ENCODE data around the gene NEMP1. TPM values are rescaled to one million over a fixed set of nuclear protein-coding genes. Genes with fewer than 3 reads are reported as not detected.

The NEMP1 gene, protein sequence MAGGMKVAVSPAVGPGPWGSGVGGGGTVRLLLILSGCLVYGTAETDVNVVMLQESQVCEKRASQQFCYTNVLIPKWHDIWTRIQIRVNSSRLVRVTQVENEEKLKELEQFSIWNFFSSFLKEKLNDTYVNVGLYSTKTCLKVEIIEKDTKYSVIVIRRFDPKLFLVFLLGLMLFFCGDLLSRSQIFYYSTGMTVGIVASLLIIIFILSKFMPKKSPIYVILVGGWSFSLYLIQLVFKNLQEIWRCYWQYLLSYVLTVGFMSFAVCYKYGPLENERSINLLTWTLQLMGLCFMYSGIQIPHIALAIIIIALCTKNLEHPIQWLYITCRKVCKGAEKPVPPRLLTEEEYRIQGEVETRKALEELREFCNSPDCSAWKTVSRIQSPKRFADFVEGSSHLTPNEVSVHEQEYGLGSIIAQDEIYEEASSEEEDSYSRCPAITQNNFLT
- 7.1 TPM for total RNA-seq

- no peaks in the 10 kb centered on the region for H3K36me3 ChIP-seq
- peak; percentile 99 to 100 for DNase-seq (ENCODE audit: extremely low spot score in 2 of 2)
- H3K27ac ChIP-seq = peak within 1 kb of the TSS; percentile 89
- H3K9me3 ChIP-seq = no peaks in the 10 kb centered on the region
- TF ChIP-seq POLR2A (IDR thresholded peaks at IDR 0.05) (peak in 1 of 2 donors; percentile 41), POLR2AphosphoS5 (IDR thresholded peaks at IDR 0.05; ENCODE audit: insufficient read depth in 1 of 2, low read depth in 1 of 2) (peak; percentile 85 to 99)
- TF ChIP-seq, protein P1, sequence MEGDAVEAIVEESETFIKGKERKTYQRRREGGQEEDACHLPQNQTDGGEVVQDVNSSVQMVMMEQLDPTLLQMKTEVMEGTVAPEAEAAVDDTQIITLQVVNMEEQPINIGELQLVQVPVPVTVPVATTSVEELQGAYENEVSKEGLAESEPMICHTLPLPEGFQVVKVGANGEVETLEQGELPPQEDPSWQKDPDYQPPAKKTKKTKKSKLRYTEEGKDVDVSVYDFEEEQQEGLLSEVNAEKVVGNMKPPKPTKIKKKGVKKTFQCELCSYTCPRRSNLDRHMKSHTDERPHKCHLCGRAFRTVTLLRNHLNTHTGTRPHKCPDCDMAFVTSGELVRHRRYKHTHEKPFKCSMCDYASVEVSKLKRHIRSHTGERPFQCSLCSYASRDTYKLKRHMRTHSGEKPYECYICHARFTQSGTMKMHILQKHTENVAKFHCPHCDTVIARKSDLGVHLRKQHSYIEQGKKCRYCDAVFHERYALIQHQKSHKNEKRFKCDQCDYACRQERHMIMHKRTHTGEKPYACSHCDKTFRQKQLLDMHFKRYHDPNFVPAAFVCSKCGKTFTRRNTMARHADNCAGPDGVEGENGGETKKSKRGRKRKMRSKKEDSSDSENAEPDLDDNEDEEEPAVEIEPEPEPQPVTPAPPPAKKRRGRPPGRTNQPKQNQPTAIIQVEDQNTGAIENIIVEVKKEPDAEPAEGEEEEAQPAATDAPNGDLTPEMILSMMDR (IDR thresholded peaks at IDR 0.05) = no peak
- H3K4me1 ChIP-seq = peaks cover 19% of the 10 kb centered on the region
- peak within 1 kb of the TSS; percentile 62 to 69 for H3K4me3 ChIP-seq
- intact Hi-C loops (cut with DNase I) = loop anchor here (10.0 kb wide), 1 partner anchor 96 kb away; no protein-coding TSS in a partner anchor
- no peaks in the 10 kb centered on the region for H3K27me3 ChIP-seq
Observed at GRCh38 chr12:57078519-57079404, at the start of gene NEMP1. Gene NEMP1, minus strand, starts transcription at chr12:57078791. Its CDS starts 46 bp downstream, at chr12:57078745.

GRCh38 chr12:57127726-57128518 is 49.3 kb upstream of the NEMP1 start, which contains the start of gene LRP1:
Gene LRP1, plus strand, starts transcription at chr12:57128483. Its CDS starts 482 bp downstream, at chr12:57128965.
- intact Hi-C loops (cut with DNase I) = loop anchor here (2.0 kb wide), 1 partner anchor 47 kb away; no protein-coding TSS in a partner anchor
- peak in 1 of 2 donors; percentile 97 for DNase-seq (ENCODE audit: extremely low spot score in 2 of 2)
- Histone ChIP-seq H3K4me1 (peaks cover 54% of the 10 kb centered on the region), H3K27me3 (no peaks in the 10 kb centered on the region), H3K9me3 (no peaks in the 10 kb centered on the region), H3K27ac (peak within 1 kb of the TSS; percentile 99), H3K4me3 (peak within 1 kb of the TSS; percentile 79 to 90), H3K36me3 (no peaks in the 10 kb centered on the region)
- TF ChIP-seq, protein P1 (IDR thresholded peaks at IDR 0.05) = no peak
- TF ChIP-seq POLR2A (IDR thresholded peaks at IDR 0.05) (peak in 1 of 2 donors; percentile 81), POLR2AphosphoS5 (IDR thresholded peaks at IDR 0.05; ENCODE audit: insufficient read depth in 1 of 2, low read depth in 1 of 2) (peak; percentile 8 to 98)

GRCh38 chr12:57127101-57127725 is 48.6 kb upstream of the NEMP1 start:
- Histone ChIP-seq H3K4me3 (peak overlapping the region; percentile 79 to 90), H3K4me1 (peaks cover 47% of the 10 kb centered on the region), H3K27ac (peak overlapping the region; percentile 99), H3K36me3 (no peaks in the 10 kb centered on the region), H3K9me3 (no peaks in the 10 kb centered on the region), H3K27me3 (no peaks in the 10 kb centered on the region)
- DNase-seq (ENCODE audit: extremely low spot score in 2 of 2) = peak in 1 of 2 donors; percentile 92
- TF ChIP-seq, protein P1 (IDR thresholded peaks at IDR 0.05) = peak in 2 of 3 experiments; percentile 11 to 18
- TF ChIP-seq POLR2AphosphoS5 (IDR thresholded peaks at IDR 0.05; ENCODE audit: insufficient read depth in 1 of 2, low read depth in 1 of 2) (peak in 1 of 2 donors; percentile 15), POLR2A (IDR thresholded peaks at IDR 0.05) (no peak)
- intact Hi-C loops (cut with DNase I) = no loop called here

GRCh38 chr12:57126561-57126960 is 48.0 kb upstream of the NEMP1 start:
- Histone ChIP-seq H3K27ac (peak overlapping the region; percentile 99), H3K4me3 (peak overlapping the region; percentile 79 to 90), H3K36me3 (no peaks in the 10 kb centered on the region), H3K4me1 (peaks cover 40% of the 10 kb centered on the region), H3K9me3 (no peaks in the 10 kb centered on the region), H3K27me3 (no peaks in the 10 kb centered on the region)
- DNase-seq (ENCODE audit: extremely low spot score in 2 of 2) = peak in 1 of 2 donors; percentile 87
- intact Hi-C loops (cut with DNase I) = no loop called here
- TF ChIP-seq, protein P1 (IDR thresholded peaks at IDR 0.05) = no peak
- no peak for TF ChIP-seq POLR2AphosphoS5 (IDR thresholded peaks at IDR 0.05; ENCODE audit: insufficient read depth in 1 of 2, low read depth in 1 of 2)
- no peak for TF ChIP-seq POLR2A (IDR thresholded peaks at IDR 0.05)

Data from vagina (tissue), 2 donors.